Stimulated activated CD4-positive, alpha-beta T cell treated with anti-CD3 and anti-CD28 coated beads, Interleukin-15, amount 100 ng/mL, for 1 hour (primary cell): ENCODE results near the gene MAFB.
"Not testable (repeated sequence)": the region's sequence is repeated elsewhere in the genome, so short reads cannot be mapped to it uniquely, and the experiment has no call there.

Source experiments
- DNase-seq, 2 donors: peaks; one replicate each; pipeline ENCODE4 v3.0.0-alpha.2; 2020; ENCODE audit warnings: low read depth in 1 of 2, low spot score in 1 of 2

Gene MAFB

GRCh38 chr20:40689100-40689942, at the start of gene MAFB:
TSS of gene MAFB (minus strand) at chr20:40689236. CDS start at chr20:40688850, 386 bp downstream.
- no peak for DNase-seq

DNA sequence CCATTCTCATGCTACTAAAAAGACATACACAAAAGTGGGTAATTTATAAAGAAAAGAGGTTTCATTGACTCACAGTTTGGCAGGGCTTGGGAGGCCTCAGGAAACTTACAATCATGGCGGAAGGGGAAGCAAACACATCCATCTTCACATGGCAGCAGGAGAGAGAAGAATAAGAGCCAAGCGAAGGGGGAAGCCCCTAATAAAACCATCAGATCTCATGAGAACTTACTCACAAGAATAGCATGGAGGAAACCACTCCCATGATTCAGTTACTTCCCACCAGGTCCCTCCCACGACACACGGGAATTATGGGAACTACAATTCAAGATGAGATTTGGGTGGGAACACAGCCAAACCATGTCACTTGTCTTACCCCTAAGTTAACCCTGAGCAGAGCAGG, 47.4 kb upstream of the MAFB start:
- not testable (repeated sequence) for DNase-seq

DNA sequence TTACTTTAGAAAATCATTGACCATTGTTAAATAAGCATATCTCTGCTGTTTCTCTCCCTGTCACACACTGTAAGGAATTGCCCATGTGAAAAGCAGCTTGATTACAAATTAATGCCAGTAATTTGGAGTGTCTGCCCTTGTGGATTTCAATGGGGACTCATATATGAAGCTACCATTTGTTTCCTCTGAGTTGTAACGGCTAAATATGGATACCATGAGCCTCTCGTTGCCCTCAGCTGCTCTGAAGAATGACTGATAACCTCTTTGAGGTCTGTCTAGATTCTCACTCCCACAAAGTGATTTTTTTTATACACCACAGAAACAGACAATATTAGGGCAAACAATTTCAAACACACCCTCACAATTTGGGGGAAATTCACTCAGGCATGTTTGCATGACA, 40.0 kb upstream of the MAFB start:
- DNase-seq = no peak

DNA sequence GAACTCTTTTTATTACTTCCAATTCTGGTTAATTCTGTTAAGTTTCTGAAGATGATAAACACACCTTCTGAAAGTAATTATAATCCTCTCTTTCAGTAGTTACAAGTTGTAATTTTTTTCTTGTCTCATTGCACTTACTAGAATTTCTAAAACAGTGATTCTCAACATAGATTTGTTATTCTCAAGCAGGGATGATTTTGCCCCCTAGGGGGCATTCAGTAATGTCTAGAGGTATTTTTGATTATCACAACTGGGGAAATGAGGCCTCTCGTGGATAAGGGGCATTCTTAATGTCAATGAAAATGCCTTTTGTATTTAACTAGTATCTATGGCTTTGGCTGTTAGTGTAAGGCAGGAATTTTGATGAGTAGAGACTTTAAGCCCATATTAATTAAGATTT, 39.4 kb upstream of the MAFB start:
- no peak for DNase-seq

DNA sequence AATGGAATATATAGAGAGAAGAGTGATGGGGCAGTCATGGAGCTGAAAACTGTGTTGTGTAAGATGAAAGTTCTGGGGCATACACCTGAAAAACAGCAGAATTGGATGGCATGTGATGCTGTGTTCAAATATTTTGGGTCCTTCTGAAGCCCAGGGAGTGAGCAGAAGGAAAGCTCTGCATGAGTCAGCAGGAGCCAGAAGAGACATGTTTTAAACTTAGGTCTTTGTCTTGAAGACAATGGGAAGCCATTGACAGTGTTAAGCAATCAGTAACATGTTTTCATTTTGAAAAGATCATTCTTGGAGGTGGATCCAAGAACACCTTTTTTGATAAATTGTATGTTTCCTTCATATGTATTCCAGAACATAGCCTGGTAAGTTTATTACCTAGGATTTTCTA, 38.9 kb upstream of the MAFB start:
- no peak for DNase-seq

DNA sequence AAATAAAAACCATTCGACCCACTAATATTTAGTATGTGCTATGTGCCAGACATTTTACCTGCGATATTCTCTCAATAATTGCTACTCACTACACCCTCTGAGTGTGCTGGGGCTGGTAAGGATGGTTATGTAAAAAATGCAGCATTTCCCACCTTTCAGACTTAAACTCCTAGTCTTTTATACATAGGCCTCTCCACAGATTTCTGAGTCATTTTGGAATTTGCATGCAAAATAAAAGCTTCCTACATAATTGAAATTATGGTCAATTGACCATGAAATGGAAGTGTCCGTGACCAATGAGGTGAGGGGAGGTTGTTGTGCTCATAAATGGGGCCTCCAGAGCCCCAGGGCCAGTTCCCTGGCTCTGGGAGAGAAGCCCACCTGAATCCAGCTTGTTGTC, 37.7 kb upstream of the MAFB start:
- DNase-seq = no peak

DNA sequence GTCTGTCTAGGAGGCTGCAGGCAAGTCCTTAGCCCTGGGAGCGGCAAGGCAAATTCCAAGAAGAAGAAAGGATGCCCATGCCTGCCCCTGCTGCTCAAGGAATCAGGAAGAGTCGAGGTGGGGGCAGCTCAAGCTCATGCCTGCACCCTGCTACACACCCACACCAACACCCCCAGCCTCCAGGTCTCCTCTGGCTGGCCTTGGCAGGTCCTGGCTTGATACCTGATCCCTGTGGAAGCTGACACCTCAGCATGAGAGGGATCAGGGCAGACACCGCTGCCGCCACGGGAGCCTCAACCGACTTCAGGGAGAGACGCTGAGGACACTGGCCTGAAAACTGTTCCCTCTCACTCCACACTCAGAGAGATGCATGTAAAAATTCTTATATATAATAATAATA, 35.5 kb upstream of the MAFB start:
- DNase-seq = no peak

- no peak for DNase-seq
Measured at GRCh38 chr20:40720826-40721225, 31.8 kb upstream of the MAFB start.

DNA sequence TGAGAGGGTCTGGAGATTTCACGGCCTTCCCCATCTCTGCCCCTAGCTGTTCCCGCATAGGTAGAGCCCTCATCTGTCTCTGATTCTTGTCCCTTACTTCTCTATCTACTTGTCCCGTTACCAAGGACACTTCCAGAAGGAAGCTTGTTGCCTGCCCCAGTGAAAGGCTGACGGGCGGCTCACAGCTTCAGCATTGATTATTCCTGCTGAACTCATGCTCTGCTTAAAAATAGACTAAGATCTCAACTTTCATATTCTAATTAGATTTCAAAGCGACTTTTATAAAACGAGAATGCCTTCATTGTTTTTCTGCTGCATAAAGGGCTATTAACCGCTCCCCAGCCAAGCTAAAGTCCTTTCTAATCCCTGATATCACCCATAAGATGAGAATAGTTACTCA, 31.1 kb upstream of the MAFB start:
- no peak for DNase-seq

DNA sequence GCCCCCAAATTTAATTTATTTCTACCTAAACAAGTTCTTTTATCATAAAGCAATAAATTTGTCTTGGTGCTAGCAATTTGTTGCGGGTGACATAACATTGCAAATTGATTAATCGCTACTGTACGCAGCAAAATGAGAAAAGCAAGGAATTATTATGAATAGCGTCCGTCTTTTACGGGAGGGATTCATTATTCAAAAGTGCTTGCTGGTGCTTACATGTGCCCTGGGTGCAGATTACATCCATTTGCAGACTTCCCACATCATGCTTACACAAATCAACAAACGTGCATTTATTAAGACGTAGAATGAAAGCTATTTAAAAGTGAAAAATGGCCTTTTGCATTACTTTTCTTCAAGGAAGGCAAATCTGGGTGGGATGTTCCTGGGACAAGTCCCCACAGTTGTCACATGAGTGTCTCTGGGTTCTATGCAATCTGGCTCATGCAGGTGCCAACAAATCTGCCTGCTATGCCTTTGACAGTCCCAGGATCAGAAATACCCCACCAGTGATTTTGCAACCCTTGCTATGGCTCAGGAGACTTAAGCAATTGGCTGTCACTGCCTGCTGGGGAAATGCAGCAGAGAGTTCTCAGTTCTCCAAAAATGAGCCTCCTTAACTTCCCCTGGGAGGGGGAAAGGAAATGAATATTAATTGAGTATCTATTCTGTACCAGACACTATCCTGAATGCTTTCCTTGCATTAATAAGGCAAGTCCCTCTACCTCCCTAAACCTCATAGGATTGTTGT, 30.1 kb upstream of the MAFB start:
- DNase-seq = no peak

DNA sequence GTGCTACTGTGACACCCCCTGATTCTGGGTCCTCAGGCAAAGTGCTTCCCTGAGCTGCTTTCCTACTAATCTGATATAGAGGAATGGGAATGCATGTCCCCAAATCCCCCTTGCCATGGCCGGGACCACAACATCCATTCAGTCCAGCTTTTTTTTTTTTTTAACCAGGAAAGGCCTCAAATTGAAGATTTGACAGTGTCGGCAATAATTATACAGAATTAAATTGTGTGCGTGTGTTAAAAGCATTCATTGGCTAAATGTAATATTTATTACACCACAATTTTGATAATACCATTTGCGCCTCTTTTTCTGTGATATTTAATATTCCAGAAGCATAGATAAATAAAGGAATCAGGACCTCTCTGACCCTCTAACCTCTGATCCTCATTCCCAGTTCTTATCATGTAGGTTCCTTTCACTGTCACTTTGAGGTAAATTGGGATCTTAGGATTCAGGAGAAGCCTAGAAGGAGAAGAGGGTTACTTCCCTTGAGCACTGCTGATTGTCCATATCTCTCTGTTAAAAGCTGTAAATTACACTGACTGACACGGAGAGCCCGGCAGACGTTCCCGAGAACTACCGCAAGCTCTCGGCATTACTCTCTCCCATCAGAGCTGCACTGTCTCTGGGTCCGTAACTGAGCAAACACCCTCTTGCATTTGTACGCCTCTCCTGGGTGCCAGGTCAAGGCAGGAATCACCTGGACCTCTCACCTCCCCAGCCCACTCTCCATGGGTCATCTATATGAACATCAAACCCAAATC, 29.4 kb upstream of the MAFB start:
- no peak for DNase-seq

DNA sequence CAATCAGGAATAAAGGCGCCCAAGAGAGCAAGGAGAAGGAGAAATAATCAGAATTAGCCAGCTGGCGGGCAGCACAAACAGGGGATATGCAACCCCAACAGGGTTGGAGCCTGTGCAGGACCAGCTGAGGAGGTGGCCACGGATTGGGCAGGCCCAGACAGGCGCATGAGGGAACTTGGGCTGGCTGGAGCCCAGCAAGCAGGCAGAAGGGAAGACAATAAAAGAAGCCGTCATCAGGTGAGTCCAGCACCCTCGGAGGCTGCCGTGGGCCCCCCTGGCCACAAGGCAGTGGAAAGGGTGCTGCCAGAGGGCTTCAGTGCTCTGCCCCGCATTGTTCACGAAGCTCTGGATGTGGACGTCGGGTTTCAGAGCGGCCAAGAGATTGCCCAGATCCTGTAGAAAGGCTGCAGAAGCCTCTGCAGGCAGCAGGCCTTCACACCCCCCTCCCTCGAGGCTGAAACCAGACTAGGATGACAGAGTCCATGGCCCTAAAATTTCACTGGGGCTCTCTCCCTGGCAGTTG, 28.4 kb upstream of the MAFB start:
- DNase-seq = no peak

GRCh38 chr20:40715491-40715890, 26.5 kb upstream of the MAFB start:
- DNase-seq = no peak

DNA sequence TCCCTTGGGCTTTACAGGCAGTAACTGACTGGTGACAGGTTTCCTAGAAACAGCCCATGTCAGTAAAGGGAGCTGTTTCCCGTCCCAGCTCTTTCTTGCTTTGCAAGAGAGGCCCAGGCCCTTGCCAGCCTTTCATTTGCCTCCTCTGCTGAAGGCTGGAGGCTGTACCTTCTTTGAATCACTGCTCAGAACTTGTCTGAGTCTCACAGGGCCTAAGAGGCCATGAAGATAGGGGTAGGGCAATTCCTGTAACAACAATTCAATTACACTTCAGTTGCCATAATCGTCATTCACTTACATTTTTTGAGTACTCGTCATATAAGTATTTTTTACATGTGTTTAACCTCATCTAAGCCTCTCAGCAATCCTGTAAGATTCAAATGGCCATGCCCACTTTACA, 25.9 kb upstream of the MAFB start:
- DNase-seq = no peak

GRCh38 chr20:40714109-40714508, 25.1 kb upstream of the MAFB start:
- DNase-seq = no peak

DNA sequence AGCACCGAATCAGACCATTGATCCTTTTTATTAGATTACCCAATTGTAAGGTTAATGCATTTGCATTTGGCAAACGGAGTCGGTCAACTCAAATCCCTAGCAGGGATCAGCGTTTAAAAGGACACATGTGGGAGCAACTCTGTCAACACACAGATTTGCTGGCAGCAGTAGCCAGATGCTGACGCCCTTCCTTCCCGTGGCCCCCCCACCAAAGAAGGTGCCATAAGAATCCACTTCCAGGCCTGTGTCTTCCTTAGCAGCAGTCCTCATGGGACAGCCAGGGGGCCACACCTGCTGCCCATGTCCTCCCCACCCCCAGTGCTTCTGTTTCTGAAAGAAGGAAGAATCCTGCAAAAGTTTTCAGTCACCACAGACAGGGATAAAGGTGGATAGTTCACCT, 24.5 kb upstream of the MAFB start:
- DNase-seq = no peak

DNA sequence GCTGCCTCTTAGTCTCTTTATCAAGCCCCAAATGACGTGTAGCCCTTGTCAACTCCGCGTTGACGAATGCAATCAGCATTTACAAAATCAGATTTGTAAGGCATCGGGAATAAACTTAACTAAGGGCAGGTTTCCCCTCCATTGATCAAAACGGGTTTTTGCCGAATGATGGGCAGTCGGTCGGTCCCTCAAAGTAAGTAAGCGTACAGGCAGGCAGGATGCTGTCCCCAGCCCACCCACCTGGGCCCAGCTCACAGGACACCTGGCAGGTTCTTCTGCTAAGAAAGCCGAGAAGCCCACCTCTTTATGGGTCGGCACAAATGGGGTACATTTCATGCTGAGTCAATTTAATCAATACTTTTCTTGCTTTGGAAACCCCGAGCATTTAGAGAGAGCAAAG, 22.0 kb upstream of the MAFB start:
- DNase-seq = no peak

- DNase-seq = no peak
Measured at GRCh38 chr20:40710603-40711002, 21.6 kb upstream of the MAFB start.

DNA sequence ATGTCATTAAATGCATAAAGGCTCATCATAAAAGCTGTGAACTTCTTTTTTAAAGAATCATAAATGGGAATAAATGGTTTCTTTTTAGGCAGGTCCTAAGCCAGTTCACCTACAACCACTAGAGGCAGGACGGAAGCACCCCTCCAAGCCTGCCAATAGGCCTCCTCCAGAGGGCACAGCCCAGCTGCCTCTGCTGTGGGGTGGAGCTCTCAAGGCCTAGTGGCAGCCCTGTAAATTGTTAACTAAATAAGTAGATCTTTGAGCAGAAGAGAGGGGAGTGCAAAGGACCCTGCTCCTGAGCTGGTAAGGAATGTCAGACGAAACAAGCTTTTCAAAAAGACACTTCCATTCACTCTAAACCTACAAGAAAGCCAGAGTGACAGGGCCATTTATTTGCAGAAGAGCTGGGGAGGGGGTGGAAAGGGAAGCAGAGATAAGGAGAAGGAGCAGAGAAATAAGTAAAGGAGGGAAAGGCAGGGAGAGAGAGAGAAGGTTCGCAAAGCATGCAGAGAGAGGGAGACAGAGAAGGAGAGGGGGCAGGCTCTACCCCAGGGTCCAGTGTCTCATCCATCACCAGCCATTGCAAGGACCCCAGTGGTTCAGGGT, 18.0 kb upstream of the MAFB start:
- no peak for DNase-seq

GRCh38 chr20:40705413-40705812, 16.4 kb upstream of the MAFB start:
- DNase-seq = no peak

DNA sequence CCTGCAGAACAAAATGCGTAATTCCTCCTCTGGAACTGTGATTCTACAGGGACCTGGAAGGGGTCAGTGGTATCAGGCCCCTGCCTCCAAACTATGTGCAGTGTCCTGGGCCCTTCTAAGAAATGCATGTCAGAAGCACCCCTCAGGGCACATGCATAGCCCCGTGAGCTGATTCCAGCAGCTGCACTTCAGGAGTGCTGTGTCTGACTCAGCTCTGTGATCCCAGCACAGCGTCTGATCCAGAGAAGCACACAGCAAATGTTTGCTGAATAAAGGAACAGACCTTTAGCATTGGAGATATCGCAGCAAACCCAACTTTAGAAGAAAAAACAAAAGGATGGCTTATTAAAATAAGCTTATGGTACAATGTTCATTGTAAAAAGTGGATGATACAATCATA, 15.8 kb upstream of the MAFB start:
- DNase-seq = no peak
